ENCODE data around the gene SDC3.

The SDC3 gene

GRCh38 chr1:30845237-30845903 is 63.2 kb downstream of the SDC3 start:
- no peak for DNase-seq

DNA sequence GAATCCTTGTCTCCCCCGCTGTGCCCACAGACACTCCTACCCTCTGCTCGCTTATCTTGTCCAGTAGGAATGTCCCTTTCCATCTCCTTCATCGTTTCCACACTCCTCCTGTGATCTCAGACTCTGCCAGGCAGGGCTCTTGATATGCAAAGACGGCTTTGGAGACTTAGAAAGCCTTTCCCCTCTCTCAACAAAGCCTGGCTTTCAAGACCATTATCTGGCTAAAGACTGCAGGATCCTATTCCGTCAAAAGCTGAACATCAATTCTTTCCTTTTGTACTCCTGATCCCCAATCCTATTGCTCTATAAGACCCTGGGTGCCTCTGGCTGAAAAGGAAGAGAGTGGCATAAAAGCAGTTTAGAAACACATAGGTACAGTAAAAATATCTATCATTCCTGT is 63.9 kb downstream of the SDC3 start:
- no peak for DNase-seq

DNA sequence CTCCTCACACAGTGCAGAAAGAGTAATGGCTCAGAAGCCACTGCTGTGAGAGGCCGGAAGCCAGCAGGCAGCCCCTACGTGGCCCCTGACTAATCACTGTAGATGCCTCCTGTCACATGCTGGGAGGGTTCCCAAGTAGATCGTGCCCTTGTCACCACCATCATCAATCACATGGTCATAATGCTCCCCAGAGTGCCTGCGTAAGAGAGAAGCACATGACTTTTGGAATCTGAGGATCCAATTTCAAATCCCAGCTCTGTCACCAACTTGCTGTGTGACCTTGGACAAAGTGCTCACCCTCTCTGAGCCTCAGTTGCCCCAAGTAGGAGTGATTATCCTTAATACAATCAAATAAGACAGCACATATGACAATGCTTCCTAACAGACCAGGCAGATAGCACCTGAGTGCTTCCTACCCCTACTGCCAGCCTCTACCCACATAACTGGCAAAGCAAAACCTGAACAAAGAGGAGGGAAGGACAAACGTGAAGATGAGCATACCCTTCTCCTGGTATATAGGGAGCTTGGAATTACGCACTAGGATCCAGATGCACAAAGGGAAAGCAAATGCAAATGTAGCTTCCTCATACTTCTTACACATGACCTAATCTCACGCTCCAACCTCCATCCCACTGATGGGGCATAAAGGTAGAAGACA is 65.7 kb downstream of the SDC3 start:
- no peak for DNase-seq

DNA sequence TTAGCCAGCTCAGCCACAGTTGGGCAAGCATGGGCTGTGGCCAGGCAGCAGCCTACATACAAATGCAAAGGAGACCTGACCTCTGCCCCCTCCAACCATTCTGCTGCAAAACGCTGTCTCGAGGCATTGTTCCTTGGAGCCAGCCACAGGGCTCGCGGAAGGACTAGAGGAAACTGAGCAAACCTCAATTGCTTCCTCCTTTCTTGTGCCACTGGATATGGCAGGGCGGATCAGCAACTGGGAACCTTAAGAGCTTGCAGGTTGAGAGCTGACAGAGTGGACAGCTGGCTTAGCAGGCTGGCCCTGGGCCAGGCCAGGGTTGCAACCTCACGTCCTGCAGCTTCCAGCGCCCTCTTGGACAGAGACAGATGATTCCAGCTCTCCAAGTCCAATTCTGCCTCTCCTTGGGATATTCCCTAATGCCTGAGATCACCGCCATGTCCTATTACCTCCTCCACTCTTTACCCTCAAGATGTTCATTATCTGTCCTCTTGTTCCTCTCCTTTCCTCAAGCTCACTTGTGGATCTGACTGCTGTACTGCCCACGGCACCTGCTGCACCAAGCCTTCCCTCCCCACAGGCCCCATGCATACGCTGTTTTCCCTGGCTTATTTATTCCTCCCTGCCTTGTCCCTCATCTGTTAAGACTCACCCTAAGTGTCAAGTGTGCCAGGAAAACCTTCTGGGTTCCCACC is 67.5 kb downstream of the SDC3 start:
- no peak for DNase-seq

- no peak for DNase-seq
These were observed 68.7 kb downstream of the SDC3 start for GRCh38 chr1:30839827-30840359.

- no peak for DNase-seq
These were observed 69.6 kb downstream of the SDC3 start for GRCh38 chr1:30838996-30839395.

DNA sequence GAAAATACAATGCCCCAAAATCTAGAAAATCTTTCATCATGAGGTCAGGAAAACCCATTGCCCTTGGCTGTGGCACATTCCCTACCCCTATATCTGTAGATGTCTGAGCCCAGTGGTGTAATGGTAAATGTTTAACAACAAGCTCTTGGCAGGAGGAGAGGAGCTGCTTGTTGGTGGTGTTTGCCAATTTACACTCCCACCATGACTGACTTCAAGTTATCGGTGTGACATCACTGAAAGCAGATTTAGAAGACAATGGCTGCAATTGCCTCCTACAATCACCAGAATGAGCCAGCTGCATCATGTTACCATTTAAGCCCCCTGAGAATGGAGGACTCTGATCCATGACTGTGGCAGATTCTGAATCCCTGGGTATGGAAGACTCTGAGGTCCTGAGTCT is 70.9 kb downstream of the SDC3 start:
- no peak for DNase-seq

GRCh38 chr1:30834253-30834652 is 74.3 kb downstream of the SDC3 start:
- no peak for DNase-seq

GRCh38 chr1:30830537-30830936 is 78.0 kb downstream of the SDC3 start:
- DNase-seq = no peak

DNA sequence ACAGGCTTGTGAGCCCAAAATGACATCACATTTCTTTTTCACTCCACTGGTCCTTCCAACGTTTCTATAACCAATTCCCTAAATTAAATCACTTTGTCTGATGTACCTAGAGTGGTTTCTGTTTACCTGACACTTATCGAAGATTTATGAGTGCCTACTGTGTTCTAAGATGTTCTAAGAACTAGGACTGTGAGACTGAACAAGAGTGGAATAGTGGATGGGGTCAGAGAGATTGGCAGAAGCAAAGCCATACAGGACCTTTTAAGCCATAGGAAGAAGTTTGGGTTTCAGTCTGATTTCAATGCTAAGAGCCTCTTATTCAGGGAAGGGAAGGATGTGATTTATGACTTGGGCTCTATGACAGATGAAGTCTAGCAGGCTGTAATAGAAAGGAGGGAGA is 78.7 kb downstream of the SDC3 start:
- DNase-seq = no peak

DNA sequence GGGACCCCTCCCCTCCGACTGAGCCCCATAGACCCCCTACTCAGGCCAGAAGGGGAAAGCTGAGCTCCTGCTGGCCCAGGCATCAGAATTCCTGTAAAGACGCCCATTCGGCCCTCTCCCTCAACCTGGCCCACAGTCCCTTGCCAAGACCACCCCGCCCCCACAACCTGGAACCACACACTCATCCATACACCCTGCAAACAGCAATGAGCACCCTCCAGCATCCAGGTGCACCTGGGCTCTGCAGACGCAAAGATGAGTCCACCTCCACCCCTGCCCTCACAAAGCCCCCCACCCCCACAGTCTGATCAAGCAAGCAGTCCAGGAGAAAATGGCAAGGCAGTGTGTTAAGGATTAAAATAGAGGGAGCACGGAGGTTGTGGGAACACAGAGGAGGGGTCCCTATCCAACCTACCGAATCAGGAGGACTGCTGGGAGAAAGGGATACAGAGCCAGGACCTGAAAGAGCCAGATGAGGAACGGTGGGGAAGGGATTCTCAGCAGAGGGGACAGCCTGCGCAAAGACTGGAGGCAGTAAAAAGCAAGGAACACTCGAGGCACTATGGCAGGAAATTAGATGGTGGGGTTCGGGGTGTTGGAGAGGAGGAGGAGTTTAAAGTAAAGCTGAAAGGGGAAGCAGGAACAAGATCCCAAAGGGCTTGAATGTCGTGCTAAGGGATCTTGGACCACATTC is 83.7 kb downstream of the SDC3 start:
- no peak for DNase-seq

DNA sequence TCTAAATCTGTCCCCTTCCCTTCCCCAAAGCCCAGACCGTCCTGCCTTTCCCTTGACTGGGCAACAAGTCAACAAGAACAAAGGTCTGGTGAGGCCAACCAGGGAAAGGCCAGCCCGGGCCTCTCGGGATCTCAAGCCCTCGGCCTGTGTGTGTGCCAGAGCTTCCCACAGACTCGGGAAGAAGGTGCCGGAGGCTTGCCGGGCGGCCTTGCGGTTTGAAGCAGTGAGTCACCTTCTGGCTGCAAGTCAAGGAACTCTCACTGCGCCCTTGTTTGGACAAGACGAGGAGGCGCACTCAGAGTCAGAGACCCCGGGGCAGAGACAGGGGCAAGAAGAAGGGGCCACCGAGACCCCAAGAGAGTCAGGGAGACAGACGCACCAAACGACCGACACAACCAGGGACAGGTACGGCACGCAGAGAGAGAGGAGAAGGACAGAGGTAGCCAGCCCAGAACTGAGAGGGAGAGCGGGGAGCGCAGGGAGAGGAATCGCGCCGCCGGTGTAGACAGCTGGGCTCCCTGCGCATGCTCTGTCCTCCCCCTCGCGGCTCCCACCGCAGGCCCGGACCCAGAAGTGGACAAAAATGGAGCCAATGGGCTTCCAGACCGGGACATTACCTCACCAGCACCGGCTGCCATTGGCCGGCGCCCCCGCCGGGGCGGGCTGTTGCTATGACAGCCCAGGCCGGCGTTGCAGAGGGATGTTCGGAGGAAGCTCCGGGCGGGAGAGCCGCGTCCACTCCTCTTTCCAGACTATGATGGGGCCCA is 84.4 kb downstream of the SDC3 start:
- DNase-seq = peak; percentile 27

- DNase-seq = no peak
These were observed 85.0 kb downstream of the SDC3 start for GRCh38 chr1:30823627-30823968.

DNA sequence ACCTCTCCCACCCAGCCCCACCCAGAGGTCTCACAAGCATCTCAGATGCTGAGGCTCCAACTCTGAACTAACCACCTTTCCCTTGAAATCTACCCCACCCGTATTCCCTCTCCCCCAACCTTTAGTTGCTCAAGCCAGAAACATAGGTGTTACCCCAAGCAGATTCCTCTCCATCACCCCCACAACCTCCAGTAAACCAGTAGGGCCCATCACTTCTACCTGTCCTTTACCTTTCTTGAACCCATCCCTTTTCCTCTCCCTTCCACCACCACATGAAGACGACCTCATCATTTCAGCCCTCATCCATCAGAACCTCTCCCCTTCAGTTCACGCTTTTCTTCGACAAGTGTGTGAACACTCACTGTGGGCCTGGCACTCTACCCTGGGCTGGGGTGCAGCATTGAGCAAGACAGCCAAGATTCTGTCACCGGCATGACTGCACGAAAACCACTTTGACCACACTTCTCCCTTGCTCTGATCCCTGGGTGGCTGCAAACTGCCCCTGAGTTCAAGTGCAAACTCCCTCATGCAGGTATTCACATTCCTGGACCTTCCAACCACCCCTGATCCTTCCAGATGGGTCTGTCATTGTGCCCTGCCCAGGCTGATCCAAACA is 85.5 kb downstream of the SDC3 start:
- no peak for DNase-seq

- DNase-seq = no peak
These were observed 86.6 kb downstream of the SDC3 start for GRCh38 chr1:30822006-30822405.

DNA sequence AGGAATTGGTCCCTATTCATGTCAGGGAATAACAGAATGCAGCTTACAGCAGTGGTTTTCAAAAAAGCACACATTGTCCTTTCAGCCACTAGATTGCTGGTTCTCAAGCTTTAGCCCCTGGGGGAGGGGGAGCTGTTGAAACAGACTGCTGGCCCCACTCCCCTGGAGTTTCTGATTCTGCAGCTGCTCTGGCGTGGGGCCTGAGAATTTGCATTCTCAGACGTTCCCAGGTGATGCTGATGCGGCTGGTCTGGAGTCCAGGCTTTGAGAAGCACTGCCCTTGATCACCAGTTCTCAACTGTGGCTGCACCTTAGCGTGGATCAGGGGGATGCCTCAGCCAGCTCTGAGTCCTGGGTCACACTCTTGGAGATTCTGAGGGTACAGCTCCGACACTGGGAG is 88.3 kb downstream of the SDC3 start:
- DNase-seq = no peak
